ENCODE results near the gene PLAC1. TPM values are rescaled to one million over a fixed set of nuclear protein-coding genes. Genes with fewer than 3 reads are reported as not detected.

Gene PLAC1
- polyA plus RNA-seq, 1 donor from 2014 or later, result not detected

DNA sequence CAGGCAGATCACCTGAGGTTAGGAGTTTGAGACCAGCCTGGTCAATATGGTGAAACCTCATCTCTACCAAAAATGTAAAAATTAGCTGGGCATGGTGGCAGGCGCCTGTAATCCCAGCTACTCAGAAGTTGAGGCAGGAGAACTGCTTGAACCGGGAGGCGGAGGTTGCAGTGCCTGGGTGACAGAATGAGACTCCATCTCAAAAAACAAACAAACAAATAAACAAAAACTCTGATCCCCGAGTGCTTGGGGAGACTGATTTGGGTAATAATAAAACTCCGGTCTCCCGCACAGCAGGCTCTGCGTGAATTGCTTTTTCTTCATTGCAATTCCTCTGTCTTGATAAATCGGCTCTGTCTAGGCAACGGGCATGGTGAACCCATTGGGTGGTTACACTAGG is 124.9 kb downstream of the PLAC1 start:
- H3F3A ChIP-seq (ENCODE audit: insufficient read depth, low read length, poor library complexity, severe bottlenecking), result no peaks in the 10 kb centered on the region
- H3K9me2 ChIP-seq (ENCODE audit: insufficient read depth, low read length), result no peaks in the 10 kb centered on the region
- no peaks in the 10 kb centered on the region for H4K20me1 ChIP-seq (ENCODE audit: insufficient read depth)
- H3K4me3 ChIP-seq (ENCODE audit: low read length), result no peak overlapping the region
- no peak overlapping the region for H3K9ac ChIP-seq (ENCODE audit: low read length)
- H3K9me3 ChIP-seq (ENCODE audit: low read length), result no peaks in the 10 kb centered on the region
- H3K27me3 ChIP-seq (ENCODE audit: insufficient read depth, low read depth, low read length), result no peaks in the 10 kb centered on the region
- H3K27ac ChIP-seq (ENCODE audit: low read length), result no peak overlapping the region
- TF ChIP-seq RAD21 (conservative IDR thresholded peaks at IDR 0.05), result no peak
- no peak for TF ChIP-seq POLR2AphosphoS5 (IDR thresholded peaks at IDR 0.05)
- no peak for TF ChIP-seq MXI1 (conservative IDR thresholded peaks at IDR 0.05; ENCODE audit: poor library complexity, severe bottlenecking)
- H3K4me2 ChIP-seq (ENCODE audit: low read length), result no peak overlapping the region
- H2AFZ ChIP-seq (ENCODE audit: low read depth, low read length), result no peak overlapping the region
- no peaks in the 10 kb centered on the region for H3K79me2 ChIP-seq (replicated peaks; ENCODE audit: insufficient read depth, low read length)
- H3K36me3 ChIP-seq (ENCODE audit: insufficient read depth, low read length), result no peaks in the 10 kb centered on the region

DNA sequence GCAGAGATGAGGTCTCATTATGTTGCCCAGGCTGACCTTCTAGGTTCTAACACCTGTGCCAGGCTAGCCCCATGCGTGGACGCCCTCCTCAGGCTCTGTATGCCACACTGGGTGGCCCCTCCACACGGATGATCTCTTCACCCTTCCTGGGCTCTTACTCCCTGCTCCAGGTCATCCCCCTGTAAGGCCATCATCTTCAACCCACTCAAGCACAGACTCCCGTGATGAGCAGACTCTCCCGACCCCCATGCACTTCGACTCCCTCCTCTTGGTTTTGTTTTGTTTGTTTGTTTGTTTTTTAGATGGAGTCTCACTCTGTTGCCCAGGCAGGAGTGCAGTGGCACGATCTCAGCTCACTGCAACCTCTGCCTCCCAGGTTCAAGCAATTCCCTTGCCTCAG is 127.4 kb downstream of the PLAC1 start:
- Histone ChIP-seq H3K27me3 (ENCODE audit: insufficient read depth, low read depth, low read length) (no peaks in the 10 kb centered on the region), H3K27ac (ENCODE audit: low read length) (no peak overlapping the region), H3K4me3 (ENCODE audit: low read length) (no peak overlapping the region), H3K4me2 (ENCODE audit: low read length) (no peak overlapping the region), H3K79me2 (replicated peaks; ENCODE audit: insufficient read depth, low read length) (no peaks in the 10 kb centered on the region), H4K20me1 (ENCODE audit: insufficient read depth) (no peaks in the 10 kb centered on the region), H3K9me3 (ENCODE audit: low read length) (no peaks in the 10 kb centered on the region), H3K9me2 (ENCODE audit: insufficient read depth, low read length) (no peaks in the 10 kb centered on the region), H3F3A (ENCODE audit: insufficient read depth, low read length, poor library complexity, severe bottlenecking) (no peaks in the 10 kb centered on the region), H3K9ac (ENCODE audit: low read length) (no peak overlapping the region), H3K36me3 (ENCODE audit: insufficient read depth, low read length) (no peaks in the 10 kb centered on the region), H2AFZ (ENCODE audit: low read depth, low read length) (no peak overlapping the region)
- TF ChIP-seq EZH2 (IDR thresholded peaks at IDR 0.05; ENCODE audit: borderline replicate concordance, insufficient read depth, low read length, poor library complexity, severe bottlenecking) (no peak), POLR2AphosphoS5 (IDR thresholded peaks at IDR 0.05) (no peak), MXI1 (conservative IDR thresholded peaks at IDR 0.05; ENCODE audit: poor library complexity, severe bottlenecking) (no peak), EP300 (conservative IDR thresholded peaks at IDR 0.05; ENCODE audit: poor library complexity, severe bottlenecking) (no peak), REST (IDR thresholded peaks at IDR 0.05; ENCODE audit: borderline replicate concordance) (no peak), SMC3 (conservative IDR thresholded peaks at IDR 0.05; ENCODE audit: poor library complexity) (no peak), TAF1 (IDR thresholded peaks at IDR 0.05; ENCODE audit: low read depth) (no peak), RAD21 (conservative IDR thresholded peaks at IDR 0.05) (no peak)
- TF ChIP-seq, protein P1, sequence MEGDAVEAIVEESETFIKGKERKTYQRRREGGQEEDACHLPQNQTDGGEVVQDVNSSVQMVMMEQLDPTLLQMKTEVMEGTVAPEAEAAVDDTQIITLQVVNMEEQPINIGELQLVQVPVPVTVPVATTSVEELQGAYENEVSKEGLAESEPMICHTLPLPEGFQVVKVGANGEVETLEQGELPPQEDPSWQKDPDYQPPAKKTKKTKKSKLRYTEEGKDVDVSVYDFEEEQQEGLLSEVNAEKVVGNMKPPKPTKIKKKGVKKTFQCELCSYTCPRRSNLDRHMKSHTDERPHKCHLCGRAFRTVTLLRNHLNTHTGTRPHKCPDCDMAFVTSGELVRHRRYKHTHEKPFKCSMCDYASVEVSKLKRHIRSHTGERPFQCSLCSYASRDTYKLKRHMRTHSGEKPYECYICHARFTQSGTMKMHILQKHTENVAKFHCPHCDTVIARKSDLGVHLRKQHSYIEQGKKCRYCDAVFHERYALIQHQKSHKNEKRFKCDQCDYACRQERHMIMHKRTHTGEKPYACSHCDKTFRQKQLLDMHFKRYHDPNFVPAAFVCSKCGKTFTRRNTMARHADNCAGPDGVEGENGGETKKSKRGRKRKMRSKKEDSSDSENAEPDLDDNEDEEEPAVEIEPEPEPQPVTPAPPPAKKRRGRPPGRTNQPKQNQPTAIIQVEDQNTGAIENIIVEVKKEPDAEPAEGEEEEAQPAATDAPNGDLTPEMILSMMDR (IDR thresholded peaks at IDR 0.05; ENCODE audit: poor library complexity, severe bottlenecking), result no peak

DNA sequence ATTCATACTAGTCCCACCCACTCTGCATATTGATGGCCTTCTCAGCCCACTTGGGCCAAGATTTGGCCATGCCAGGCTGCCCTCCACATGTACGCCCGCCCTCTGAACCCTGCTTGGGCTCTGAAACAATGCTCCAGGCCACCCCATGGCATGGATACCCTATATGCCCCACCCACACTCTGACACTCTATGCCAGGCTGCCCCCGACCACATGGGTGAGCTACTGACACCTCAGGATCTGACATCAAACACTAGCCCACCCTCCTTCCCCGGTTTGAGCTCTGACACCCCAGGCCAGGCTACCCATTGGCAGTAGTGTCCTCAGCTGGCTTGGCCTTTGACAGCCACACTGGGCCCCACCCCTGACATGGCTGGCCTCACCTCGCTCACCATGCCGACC is 128.8 kb downstream of the PLAC1 start:
- H3K9ac ChIP-seq (ENCODE audit: low read length), result no peak overlapping the region
- no peak overlapping the region for H3K4me3 ChIP-seq (ENCODE audit: low read length)
- H4K20me1 ChIP-seq (ENCODE audit: insufficient read depth), result no peaks in the 10 kb centered on the region
- H3K79me2 ChIP-seq (replicated peaks; ENCODE audit: insufficient read depth, low read length), result no peaks in the 10 kb centered on the region
- no peaks in the 10 kb centered on the region for H3F3A ChIP-seq (ENCODE audit: insufficient read depth, low read length, poor library complexity, severe bottlenecking)
- TF ChIP-seq SMC3 (conservative IDR thresholded peaks at IDR 0.05; ENCODE audit: poor library complexity) (no peak), TAF1 (IDR thresholded peaks at IDR 0.05; ENCODE audit: low read depth) (no peak), RAD21 (conservative IDR thresholded peaks at IDR 0.05) (no peak), POLR2AphosphoS5 (IDR thresholded peaks at IDR 0.05) (no peak), REST (IDR thresholded peaks at IDR 0.05; ENCODE audit: borderline replicate concordance) (no peak), EZH2 (IDR thresholded peaks at IDR 0.05; ENCODE audit: borderline replicate concordance, insufficient read depth, low read length, poor library complexity, severe bottlenecking) (no peak), MXI1 (conservative IDR thresholded peaks at IDR 0.05; ENCODE audit: poor library complexity, severe bottlenecking) (no peak), EP300 (conservative IDR thresholded peaks at IDR 0.05; ENCODE audit: poor library complexity, severe bottlenecking) (no peak)
- TF ChIP-seq, protein P1 (IDR thresholded peaks at IDR 0.05; ENCODE audit: poor library complexity, severe bottlenecking), result no peak
- no peak overlapping the region for H3K4me2 ChIP-seq (ENCODE audit: low read length)
- no peak overlapping the region for H3K27ac ChIP-seq (ENCODE audit: low read length)
- no peak overlapping the region for H2AFZ ChIP-seq (ENCODE audit: low read depth, low read length)
- no peaks in the 10 kb centered on the region for H3K27me3 ChIP-seq (ENCODE audit: insufficient read depth, low read depth, low read length)
- H3K36me3 ChIP-seq (ENCODE audit: insufficient read depth, low read length), result no peaks in the 10 kb centered on the region
- H3K9me2 ChIP-seq (ENCODE audit: insufficient read depth, low read length), result no peaks in the 10 kb centered on the region
- no peaks in the 10 kb centered on the region for H3K9me3 ChIP-seq (ENCODE audit: low read length)
